ENCODE data around the gene P2RX3.
"Not testable (repeated sequence)": the region's sequence is repeated elsewhere in the genome, so short reads cannot be mapped to it uniquely, and the experiment has no call there.

DNA sequence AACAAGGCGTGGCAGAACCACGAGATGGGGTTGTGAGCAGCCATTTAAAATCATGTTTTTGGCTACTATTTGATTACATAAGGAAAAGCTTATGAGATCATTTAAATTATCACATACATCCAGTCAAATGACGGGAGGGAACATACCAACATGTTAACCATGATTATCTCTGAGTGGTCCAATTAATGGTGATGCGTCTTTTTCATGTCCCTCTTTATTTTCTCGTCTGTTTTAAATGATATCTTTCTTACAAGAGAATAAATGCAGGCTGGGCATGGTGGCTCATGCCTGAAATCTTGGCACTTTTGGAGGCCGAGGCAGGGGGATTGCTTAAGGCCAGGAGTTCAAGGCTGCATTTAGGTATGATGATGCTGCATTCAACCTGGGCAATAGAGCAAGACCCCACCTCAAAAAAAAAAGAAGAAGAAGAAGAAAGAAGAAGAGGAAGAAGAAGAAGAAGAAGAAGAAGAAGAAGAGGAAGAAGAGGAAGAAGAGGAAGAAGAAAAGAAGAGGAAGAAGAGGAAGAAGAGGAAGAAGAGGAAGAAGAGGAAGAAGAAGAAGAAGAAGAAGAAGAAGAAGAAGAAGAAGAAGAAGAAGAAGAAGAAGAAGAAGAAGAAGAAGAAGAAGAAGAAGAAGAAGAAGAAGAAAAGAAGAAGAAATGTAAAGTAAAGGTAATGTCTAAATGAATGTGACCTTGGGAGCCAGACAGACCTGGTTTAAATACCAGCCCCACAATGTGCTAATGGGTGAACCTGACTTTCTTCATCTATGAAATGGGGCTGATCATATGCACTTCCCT lies 65.0 kb downstream of the P2RX3 start:
- TF ChIP-seq POLR2A (IDR thresholded peaks at IDR 0.05) = not testable (repeated sequence)
- TF ChIP-seq, protein P1, sequence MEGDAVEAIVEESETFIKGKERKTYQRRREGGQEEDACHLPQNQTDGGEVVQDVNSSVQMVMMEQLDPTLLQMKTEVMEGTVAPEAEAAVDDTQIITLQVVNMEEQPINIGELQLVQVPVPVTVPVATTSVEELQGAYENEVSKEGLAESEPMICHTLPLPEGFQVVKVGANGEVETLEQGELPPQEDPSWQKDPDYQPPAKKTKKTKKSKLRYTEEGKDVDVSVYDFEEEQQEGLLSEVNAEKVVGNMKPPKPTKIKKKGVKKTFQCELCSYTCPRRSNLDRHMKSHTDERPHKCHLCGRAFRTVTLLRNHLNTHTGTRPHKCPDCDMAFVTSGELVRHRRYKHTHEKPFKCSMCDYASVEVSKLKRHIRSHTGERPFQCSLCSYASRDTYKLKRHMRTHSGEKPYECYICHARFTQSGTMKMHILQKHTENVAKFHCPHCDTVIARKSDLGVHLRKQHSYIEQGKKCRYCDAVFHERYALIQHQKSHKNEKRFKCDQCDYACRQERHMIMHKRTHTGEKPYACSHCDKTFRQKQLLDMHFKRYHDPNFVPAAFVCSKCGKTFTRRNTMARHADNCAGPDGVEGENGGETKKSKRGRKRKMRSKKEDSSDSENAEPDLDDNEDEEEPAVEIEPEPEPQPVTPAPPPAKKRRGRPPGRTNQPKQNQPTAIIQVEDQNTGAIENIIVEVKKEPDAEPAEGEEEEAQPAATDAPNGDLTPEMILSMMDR (IDR thresholded peaks at IDR 0.05) = not testable (repeated sequence)
